NT2/D1 (cell line): ENCODE measurements around the gene CYSRT1.

Experiments used
- SUZ12 ChIP-seq: IDR thresholded peaks from 2 replicates; pipeline ENCODE4 v1.6.1; 2011; ENCODE audit not compliant: insufficient read length, insufficient read depth; ENCODE audit errors: extremely low read depth
- YY1 ChIP-seq: IDR thresholded peaks from 2 replicates; pipeline ENCODE4 v1.6.1; 2011; ENCODE audit not compliant: insufficient read length, insufficient read depth
- ZNF274 ChIP-seq: IDR thresholded peaks from 2 replicates; pipeline ENCODE4 v1.6.1; 2011; ENCODE audit warnings: mild to moderate bottlenecking, low read depth, low read length

- TF ChIP-seq ZNF274 (no peak), SUZ12 (no peak), YY1 (no peak)
Observed at GRCh38 chr9:137191245-137191644, 33.7 kb upstream of the CYSRT1 start.
